Transverse colon (tissue), 4 donors: ENCODE results near the gene MUC20. TPM values are rescaled to one million over a fixed set of nuclear protein-coding genes. Genes with fewer than 3 reads are reported as not detected.
"Not testable (repeated sequence)": the region's sequence is repeated elsewhere in the genome, so short reads cannot be mapped to it uniquely, and the experiment has no call there.

Source experiments
- DNase-seq: peaks from one replicate; pipeline ENCODE4 v3.0.0-alpha.2; 2019
- H3K27ac ChIP-seq, 4 donors: fragments of 200-600 bp; sonication (generic); 2 replicates each; pipeline ENCODE4 v1.5.1; 2016 to 2018; ENCODE audit warnings: inconsistent platforms in 4 of 4
- H3K27me3 ChIP-seq: fragments of 200-600 bp; sonication (generic); 2 replicates; pipeline ENCODE4 v1.5.1; 2017; ENCODE audit warnings: inconsistent platforms
- H3K36me3 ChIP-seq, 4 donors: fragments of 200-600 bp; sonication (generic); 2 replicates each; pipeline ENCODE4 v1.5.1; 2017 to 2019; ENCODE audit warnings: inconsistent platforms in 4 of 4
- H3K4me1 ChIP-seq, 4 donors: fragments of 200-600 bp; sonication (generic); 2 replicates each; pipeline ENCODE4 v1.5.1; 2017 to 2020; ENCODE audit warnings: inconsistent platforms in 4 of 4
- H3K4me3 ChIP-seq, 4 donors: fragments of 200-600 bp; sonication (generic); 1 replicate in 1 of 4; 2 replicates in 3 of 4; pipeline versions ENCODE4 v1.5.1 to v1.6.1; 2017 to 2019; ENCODE audit warnings: inconsistent platforms in 4 of 4
- H3K9me3 ChIP-seq, 2 donors: fragments of 200-600 bp; sonication (generic); 2 replicates each; pipeline ENCODE4 v1.5.1; 2017 to 2019; ENCODE audit warnings: inconsistent platforms in 2 of 2
- CTCF ChIP-seq, 5 experiments: fragments of 200-600 bp in 3 of 5; fragments of 450-650 bp in 2 of 5; sonication (generic) in 3 of 5; IDR thresholded peaks; 1 replicate in 2 of 5; 2 replicates in 3 of 5; pipeline ENCODE4 v1.5.1; 2016 to 2017; ENCODE audit warnings: antibody characterized with exemption in 5 of 5, inconsistent platforms in 3 of 5, mild to moderate bottlenecking in 2 of 5, moderate library complexity in 1 of 5
- EP300 ChIP-seq: sonication (generic); formaldehyde crosslinking; IDR thresholded peaks from one replicate; pipeline ENCODE4 v1.6.1; 2017; ENCODE audit warnings: antibody characterized with exemption, low read depth
- POLR2A ChIP-seq: fragments of 450-650 bp; IDR thresholded peaks from one replicate; pipeline ENCODE4 v1.6.1; 2016; ENCODE audit warnings: antibody characterized with exemption, mild to moderate bottlenecking, moderate library complexity
- POLR2AphosphoS5 ChIP-seq, 3 donors: sonication (generic); formaldehyde crosslinking; IDR thresholded peaks; one replicate each; pipeline ENCODE4 v1.6.1; 2016; ENCODE audit warnings: antibody characterized with exemption in 3 of 3
- WGBS, 2 donors: methylation state at CpG; one replicate each; pipeline ENCODE4 v1.1.5; 2018; ENCODE audit warnings: low coverage in 1 of 2; 5-methylcytosine and 5-hydroxymethylcytosine counted together
- in situ Hi-C, 4 donors: fragments of 200-750 bp; cut with MboI; loops; one replicate each; pipeline versions ENCODE4 v1.15.0 to v1.15.1; 2017; ENCODE audit warnings: low sequenced_read_pairs in 3 of 4, low pct_ligation_motif_present in 1 of 4, low pct_unique_long_range_greater_than_20kb in 1 of 4
- intact Hi-C: fragments of 100-400 bp; cut with DNase I; formaldehyde crosslinking; loops from one replicate; pipeline ENCODE4 v1.15.1; 2023; ENCODE audit warnings: low total_unique reads
- total RNA-seq, 4 donors: library from RNA; depleted of rRNA; stranded (reverse); fragments of >200 nt; gene quantifications; one replicate each; pipeline ENCODE4 v1.1.0, GENCODE V29; 2016

Gene MUC20
- total RNA-seq, 4 donors from 2014 or later = 65.9 to 321 (median 131) TPM

GRCh38 chr3:195711813-195712534 is 8.8 kb upstream of the MUC20 start:
- intact Hi-C loops = no loop called here
- in situ Hi-C loops = no loop called here
- DNase-seq = no peak
- Histone ChIP-seq H3K9me3 (no peaks in the 10 kb centered on the region), H3K27me3 (no peaks in the 10 kb centered on the region), H3K4me1 (peaks cover 0 to 4% (median 0%) of the 10 kb centered on the region in 4 donors), H3K27ac (no peak overlapping the region), H3K4me3 (no peak overlapping the region), H3K36me3 (peaks cover 0 to 33% (median 2%) of the 10 kb centered on the region in 4 donors)
- TF ChIP-seq EP300 (no peak), CTCF (IDR thresholded peaks at IDR 0.05) (no peak), POLR2AphosphoS5 (IDR thresholded peaks at IDR 0.05) (no peak), POLR2A (no peak)
- 83 to 96% methylated on average over 8 to 12 of the region's 12 CpGs for WGBS, 2 donors

- H3K4me3 ChIP-seq, intact Hi-C loops, DNase-seq, H3K27ac ChIP-seq, in situ Hi-C loops, H3K4me1 ChIP-seq, H3K9me3 ChIP-seq, H3K27me3 ChIP-seq: not testable (repeated sequence)
- WGBS, 2 donors = 83% methylated on average over 8 of the region's 8 CpGs; no CpG with 5 or more reads in 1 of the 2 donors
- H3K36me3 ChIP-seq = peaks cover 0 to 33% (median 2%) of the 10 kb centered on the region in 4 donors
Measured at GRCh38 chr3:195712535-195712910, 8.3 kb upstream of the MUC20 start.

GRCh38 chr3:195713150-195713549 is 7.6 kb upstream of the MUC20 start:
- H3K4me3 ChIP-seq, H3K27me3 ChIP-seq, H3K4me1 ChIP-seq, intact Hi-C loops, in situ Hi-C loops, H3K9me3 ChIP-seq, DNase-seq, H3K27ac ChIP-seq: not testable (repeated sequence)
- H3K36me3 ChIP-seq = peaks cover 0 to 33% (median 2%) of the 10 kb centered on the region in 4 donors
- 43 to 80% methylated on average over 1 to 2 of the region's 9 CpGs for WGBS, 2 donors

- Histone ChIP-seq H3K4me3 (no peak overlapping the region), H3K36me3 (peaks cover 0 to 24% (median 0%) of the 10 kb centered on the region in 4 donors), H3K27me3 (no peaks in the 10 kb centered on the region), H3K4me1 (peaks cover 0 to 4% (median 0%) of the 10 kb centered on the region in 4 donors), H3K27ac (no peak overlapping the region), H3K9me3 (no peaks in the 10 kb centered on the region)
- no peak for DNase-seq
- TF ChIP-seq CTCF (IDR thresholded peaks at IDR 0.05) = no peak
- TF ChIP-seq EP300 = no peak
- no peak for TF ChIP-seq POLR2A
- TF ChIP-seq POLR2AphosphoS5 (IDR thresholded peaks at IDR 0.05) = no peak
- in situ Hi-C loops (no loop called here), intact Hi-C loops (no loop called here)
- WGBS, 2 donors = 81 to 89% methylated on average over 5 to 6 of the region's 6 CpGs
Measured at GRCh38 chr3:195714380-195715011, 6.3 kb upstream of the MUC20 start.

GRCh38 chr3:195715134-195715533 is 5.6 kb upstream of the MUC20 start:
- no peak for DNase-seq
- 57 to 91% methylated on average over 3 to 4 of the region's 4 CpGs for WGBS, 2 donors
- H3K27ac ChIP-seq = no peak overlapping the region
- in situ Hi-C loops (no loop called here), intact Hi-C loops (no loop called here)
- H3K36me3 ChIP-seq = peaks cover 0 to 22% (median 0%) of the 10 kb centered on the region in 4 donors
- H3K9me3 ChIP-seq = no peaks in the 10 kb centered on the region
- H3K4me3 ChIP-seq = no peak overlapping the region
- no peaks in the 10 kb centered on the region for H3K27me3 ChIP-seq
- peaks cover 0 to 9% (median under 1%) of the 10 kb centered on the region in 4 donors for H3K4me1 ChIP-seq
- no peak for TF ChIP-seq POLR2AphosphoS5 (IDR thresholded peaks at IDR 0.05)
- TF ChIP-seq CTCF (IDR thresholded peaks at IDR 0.05) = no peak
- TF ChIP-seq POLR2A = no peak
- no peak for TF ChIP-seq EP300
